CD4-positive, alpha-beta T cell treated with Interleukin-4 for 1 hour (primary cell): ENCODE results near the gene WNT10A.
"Not testable (repeated sequence)": the region's sequence is repeated elsewhere in the genome, so short reads cannot be mapped to it uniquely, and the experiment has no call there.

Experiments
- DNase-seq, 2 donors: peaks; one replicate each; pipeline ENCODE4 v3.0.0-alpha.2; 2020 to 2022

WNT10A gene

GRCh38 chr2:218894880-218895157 is 14.2 kb downstream of the WNT10A start:
- no peak for DNase-seq

DNA sequence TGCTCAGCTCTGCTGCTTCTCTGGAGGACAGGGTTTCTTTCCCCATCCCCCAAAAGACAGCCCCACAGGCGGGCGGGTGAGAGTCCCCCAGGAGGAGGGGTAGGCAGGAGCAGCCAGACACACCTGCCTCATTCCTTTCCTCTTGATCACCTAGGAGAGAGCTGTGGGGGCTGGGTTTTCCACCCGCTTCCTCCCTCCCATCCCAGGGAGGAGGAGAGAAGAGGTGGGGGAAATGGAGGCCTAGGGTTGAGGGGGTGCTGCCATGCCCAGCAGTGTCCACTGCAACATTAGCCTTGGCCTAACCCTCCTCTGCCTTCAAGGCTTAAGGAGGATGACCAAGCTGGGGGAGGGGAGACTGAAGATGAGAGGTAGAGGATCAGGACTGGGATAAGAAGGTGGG is 14.7 kb downstream of the WNT10A start:
- DNase-seq: no peak

DNA sequence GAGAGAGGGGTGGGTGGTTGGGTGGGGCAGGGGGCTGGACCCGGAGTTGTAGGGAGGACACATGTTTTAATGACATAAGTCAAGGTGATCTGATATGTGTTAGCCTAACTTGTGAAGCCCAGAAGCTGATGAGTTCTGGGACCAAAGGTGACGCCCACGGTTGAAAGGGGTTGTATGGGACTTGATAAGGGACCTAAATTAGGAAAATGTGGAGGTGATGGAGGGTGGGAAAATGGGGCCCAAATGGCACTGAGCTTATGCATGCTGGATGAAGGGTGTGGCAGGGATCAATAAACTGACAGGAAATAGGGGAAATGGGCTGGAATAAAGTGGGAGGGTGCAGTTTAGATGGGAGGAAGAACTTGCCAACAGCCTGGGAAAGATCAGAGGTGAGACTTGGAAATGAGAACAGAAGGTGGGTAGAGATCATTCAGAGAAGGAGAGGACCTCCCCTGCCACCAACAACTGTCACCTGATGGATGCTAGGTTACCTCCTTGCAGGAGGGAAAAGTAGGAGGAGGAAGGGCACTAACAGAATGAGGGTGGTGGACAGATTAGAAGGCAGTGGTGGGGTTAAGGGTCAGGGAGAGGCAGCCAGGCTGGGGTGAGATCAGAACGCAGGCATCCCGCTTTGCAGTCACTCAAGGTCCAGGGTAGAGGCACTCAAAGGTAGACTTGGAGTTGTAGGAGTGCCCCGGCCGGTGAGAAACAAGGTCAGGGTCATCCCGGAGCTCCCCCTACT is 15.3 kb downstream of the WNT10A start:
- no peak for DNase-seq

GRCh38 chr2:218896501-218897393 is 16.1 kb downstream of the WNT10A start:
- peak; percentile 91 to 92 for DNase-seq

DNA sequence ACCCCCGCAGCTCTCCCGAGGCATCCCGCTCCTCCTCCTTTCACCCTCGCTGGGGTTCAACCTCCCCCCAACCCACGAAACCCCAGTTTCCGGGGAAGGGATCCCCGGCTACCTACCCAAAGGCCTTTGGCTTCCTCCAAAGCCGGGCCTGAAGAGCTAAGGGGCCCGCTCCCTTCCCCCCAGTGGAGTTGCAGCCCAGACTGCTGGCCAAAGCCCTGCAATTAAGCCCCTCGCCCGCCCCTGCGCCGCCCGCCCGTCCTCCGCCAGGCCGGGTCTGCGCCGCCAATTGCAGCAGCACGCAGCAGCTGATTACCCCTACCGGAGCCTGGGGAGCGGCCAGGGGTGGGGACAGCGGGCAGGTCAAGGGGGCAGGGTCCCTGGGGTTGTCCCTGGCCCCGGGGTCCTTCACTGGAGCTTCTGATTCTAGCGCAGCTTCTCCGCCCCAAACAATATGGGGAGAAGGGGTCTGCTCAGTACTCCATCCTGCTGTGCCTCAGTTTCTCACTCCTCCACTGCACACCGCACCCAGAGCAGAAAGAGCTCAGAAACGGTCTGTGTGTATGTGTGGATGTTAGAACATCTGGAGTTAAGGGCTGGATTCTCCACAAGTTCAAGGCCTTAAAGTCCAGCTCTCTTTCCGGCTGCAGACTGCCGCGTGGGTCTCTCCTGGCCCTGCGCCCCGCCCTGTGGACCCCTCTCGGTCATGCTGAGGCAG is 16.9 kb downstream of the WNT10A start:
- DNase-seq: no peak

DNA sequence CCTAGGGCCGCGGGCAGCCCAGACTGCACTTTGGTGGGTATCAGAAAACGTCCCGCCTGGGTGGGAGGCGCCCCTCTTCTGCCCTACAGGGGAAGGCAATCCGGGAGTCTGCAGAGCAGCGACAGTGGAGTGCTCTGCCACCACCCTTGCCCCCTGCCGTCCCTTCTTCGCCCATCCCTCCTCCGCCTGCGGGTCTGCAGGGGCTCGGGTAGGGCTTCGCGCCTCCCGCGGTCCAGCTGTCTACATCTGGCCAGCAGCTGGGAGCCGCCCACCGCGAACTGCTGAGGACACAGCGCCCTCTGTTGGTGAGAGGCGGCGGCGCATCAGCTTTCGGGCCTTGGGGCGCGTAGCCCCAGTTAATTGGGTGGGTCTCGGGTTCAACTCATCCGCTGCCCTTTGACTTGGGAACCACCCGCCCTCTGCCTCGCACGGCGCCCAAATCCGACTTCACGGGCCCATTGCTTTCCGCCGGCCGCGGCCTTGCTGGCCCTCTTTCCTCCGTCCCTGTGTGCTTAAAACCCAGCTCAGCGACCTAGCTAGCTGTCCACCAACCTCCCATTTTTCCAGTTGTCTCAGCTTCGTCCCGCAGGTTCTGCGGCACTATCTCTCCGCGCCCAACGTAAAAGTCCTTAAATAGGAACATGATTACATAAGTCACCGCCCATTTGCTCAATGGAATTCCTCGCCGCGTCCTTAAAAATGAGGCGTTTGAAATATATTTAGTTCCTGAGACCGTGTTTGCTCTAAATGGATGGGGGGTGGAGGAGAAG is 17.6 kb downstream of the WNT10A start:
- peak; percentile 76 to 81 for DNase-seq

GRCh38 chr2:218899147-218899546 is 18.5 kb downstream of the WNT10A start:
- DNase-seq: no peak

DNA sequence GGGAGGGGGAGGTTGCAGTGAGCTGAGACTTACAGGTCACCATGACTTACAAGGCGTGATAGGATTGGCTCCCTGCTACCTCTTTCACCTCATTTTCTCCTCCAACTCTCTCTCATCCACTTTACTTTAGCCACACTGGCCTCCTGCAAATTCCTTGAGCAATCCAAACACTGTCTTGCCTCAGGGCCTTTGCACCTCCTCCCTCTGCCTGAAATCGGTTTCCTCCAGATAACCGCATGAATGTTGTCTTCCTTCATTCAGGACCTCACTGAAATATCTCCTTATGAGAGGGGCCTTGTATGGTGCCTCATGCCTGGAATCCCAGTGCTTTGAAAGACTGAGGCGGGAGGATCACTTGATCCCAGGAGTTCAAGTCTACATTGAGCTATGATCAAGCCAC is 21.8 kb downstream of the WNT10A start:
- DNase-seq: no peak

- no peak for DNase-seq
Observed at GRCh38 chr2:218904176-218904575, 23.5 kb downstream of the WNT10A start.

DNA sequence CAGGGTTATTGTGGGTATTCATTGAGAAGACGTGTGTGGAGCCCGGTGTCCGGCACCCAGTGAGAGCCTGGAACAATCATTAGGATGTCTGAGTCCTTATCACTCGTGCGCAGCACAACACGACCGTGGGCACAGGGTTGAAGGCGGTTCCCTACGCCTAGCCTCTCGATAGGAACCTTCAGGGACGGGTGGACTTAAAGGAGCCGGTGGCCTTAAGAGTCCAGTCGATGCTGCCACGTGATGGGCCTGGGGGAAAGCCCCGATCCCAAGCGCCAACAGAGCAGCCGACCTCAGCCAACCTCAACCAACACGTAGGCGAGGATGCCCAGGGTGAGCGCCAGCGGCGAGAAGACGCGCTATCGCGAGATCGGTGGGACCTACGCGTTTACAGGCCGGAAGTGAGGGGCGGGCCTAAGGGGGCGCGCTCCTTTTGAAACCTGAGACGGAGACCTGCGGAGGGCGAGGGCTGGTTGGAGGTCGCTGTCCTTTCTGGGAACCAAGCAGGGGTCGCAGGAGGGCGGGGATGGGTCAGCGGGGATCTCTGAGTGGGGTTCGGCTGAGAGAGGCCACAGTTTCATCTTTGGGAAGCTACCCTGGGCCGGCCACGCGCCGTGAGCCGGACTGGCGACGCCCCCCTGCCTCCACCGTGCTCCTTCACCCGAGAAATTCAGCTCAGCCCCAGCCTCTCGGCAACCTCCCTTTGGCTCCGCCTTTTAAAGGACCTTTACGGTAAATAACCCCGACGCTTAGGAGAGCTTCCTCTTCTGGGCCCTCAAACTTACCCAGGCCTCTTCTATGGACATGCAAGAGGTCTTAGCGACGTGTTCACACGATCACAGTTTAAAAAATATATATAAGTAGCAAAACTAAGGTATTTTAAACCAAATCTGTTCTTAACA is 28.3 kb downstream of the WNT10A start:
- DNase-seq: peak; percentile 91

DNA sequence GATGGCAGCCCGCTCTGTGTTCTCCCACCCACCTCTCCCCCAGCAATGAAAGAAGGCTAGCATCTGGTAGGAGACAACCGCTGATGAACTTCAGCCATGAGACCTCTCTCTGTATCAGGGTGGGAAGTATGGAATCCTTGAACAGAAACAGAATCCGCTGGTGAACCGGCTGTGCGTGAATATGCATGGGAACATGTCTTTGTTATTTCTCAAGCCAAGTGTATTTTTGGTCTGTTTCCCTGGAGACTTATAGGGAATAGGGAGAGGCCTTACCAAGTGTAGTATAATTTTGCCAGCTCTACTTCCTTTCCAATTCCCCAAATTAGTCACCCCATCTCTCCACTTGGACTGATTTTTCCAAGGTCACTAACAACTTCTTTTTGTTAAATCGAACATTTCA is 30.1 kb downstream of the WNT10A start:
- no peak for DNase-seq

- DNase-seq: no peak
Observed at GRCh38 chr2:218920504-218920903, 39.9 kb downstream of the WNT10A start.

GRCh38 chr2:218924757-218925156 is 44.1 kb downstream of the WNT10A start:
- DNase-seq: no peak

DNA sequence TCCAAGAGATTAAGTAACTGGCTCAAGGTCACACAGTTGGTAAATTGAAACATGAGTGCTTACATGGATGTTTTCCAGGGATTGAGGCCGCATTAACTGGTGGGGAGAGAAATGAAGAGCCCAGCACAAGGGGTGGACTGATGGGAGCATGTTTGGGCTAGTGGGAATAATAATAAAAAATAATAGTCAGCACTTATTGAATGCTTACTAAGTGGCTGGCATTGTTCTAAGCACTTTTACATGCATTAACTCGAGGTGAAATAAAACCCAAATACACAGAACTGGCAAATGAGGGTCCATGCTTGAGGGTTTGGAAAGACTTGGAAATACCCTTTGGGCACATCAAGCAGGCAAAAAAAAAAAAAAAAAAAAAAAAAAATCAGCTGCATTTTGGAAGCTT is 44.8 kb downstream of the WNT10A start:
- no peak for DNase-seq

DNA sequence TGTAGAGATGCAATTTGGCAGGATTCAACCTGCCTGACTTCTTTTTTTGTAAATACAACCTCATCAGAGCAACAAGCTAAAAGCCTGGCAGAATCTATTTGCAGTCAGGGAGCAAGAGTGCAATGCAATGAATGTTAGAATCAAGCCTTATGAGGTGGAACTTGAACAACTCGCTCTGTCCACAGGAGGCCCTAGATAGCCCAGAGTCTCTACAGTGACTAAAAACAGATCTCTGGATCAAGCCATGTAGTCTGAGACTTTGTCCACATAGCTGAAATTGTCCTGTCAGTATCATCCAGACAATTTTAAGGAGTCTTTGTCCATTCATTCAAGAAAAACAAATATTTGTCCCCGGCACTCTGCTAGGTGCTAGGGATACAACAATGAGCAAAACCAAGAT is 46.8 kb downstream of the WNT10A start:
- DNase-seq: no peak

DNA sequence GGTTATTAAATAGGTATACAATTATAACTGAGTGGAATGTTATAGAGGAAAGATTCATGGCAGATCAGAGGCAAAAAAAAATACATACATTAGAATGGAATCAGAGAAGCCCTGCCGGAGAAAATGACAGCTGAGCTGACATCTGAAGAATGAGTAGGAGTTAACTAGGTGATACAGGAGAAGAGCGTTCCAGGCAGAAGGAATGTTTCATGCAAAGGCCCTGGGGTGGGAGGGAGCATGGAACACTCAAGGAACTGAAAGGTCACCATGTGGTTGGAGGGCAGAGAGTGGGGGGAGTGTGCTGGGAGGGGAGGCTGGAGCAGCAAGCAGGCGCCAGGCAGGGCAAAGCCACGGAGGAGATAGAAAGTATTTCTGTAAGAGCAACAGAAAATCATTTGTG is 47.2 kb downstream of the WNT10A start:
- no peak for DNase-seq

- not testable (repeated sequence) for DNase-seq
Observed at GRCh38 chr2:218930488-218930887, 49.8 kb downstream of the WNT10A start.

DNA sequence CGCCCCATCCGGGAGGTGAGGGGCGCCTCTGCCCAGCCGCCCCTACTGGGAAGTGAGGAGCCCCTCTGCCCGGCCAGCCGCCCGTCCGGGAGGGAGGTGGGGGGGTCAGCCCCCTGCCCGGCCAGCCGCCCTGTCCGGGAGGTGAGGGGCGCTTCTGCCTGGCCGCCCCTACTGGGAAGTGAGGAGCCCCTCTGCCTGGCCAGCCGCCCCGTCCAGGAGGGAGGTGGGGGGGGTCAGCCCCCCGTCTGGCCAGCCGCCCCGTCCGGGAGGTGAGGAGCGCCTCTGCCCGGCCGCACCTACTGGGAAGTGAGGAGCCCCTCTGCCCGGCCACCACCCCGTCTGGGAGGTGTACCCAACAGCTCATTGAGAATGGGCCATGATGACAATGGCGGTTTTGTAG is 51.1 kb downstream of the WNT10A start:
- not testable (repeated sequence) for DNase-seq
